ENCODE data around the gene TEDDM1.

GRCh38 chr1:182355723-182356098 lies 44.8 kb downstream of the TEDDM1 start:
- TF ChIP-seq, protein P1, sequence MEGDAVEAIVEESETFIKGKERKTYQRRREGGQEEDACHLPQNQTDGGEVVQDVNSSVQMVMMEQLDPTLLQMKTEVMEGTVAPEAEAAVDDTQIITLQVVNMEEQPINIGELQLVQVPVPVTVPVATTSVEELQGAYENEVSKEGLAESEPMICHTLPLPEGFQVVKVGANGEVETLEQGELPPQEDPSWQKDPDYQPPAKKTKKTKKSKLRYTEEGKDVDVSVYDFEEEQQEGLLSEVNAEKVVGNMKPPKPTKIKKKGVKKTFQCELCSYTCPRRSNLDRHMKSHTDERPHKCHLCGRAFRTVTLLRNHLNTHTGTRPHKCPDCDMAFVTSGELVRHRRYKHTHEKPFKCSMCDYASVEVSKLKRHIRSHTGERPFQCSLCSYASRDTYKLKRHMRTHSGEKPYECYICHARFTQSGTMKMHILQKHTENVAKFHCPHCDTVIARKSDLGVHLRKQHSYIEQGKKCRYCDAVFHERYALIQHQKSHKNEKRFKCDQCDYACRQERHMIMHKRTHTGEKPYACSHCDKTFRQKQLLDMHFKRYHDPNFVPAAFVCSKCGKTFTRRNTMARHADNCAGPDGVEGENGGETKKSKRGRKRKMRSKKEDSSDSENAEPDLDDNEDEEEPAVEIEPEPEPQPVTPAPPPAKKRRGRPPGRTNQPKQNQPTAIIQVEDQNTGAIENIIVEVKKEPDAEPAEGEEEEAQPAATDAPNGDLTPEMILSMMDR (conservative IDR thresholded peaks at IDR 0.05; ENCODE audit: low read length), result no peak
- TF ChIP-seq EZH2phosphoT487 (IDR thresholded peaks at IDR 0.05; ENCODE audit: borderline replicate concordance), result no peak
